Cortex of kidney (tissue), 1 donor: Measurements from ENCODE around the gene IQSEC1.

Experiments used
- DNase-seq: peaks from one replicate; lab custom pipeline; 2025; lab: John Stamatoyannopoulos, UW

Gene IQSEC1

GRCh38 chr3:12999147-13000140 is 73.8 kb downstream of the IQSEC1 start:
- DNase-seq: no peak

GRCh38 chr3:12998648-12999047 is 74.6 kb downstream of the IQSEC1 start:
- no peak for DNase-seq

GRCh38 chr3:12997387-12997786 is 75.8 kb downstream of the IQSEC1 start:
- DNase-seq: no peak

GRCh38 chr3:12996181-12996506 is 77.1 kb downstream of the IQSEC1 start:
- no peak for DNase-seq

- no peak for DNase-seq
Observed at GRCh38 chr3:12995389-12996180, 77.6 kb downstream of the IQSEC1 start.

- no peak for DNase-seq
Observed at GRCh38 chr3:12994607-12995388, 78.4 kb downstream of the IQSEC1 start.

GRCh38 chr3:12994357-12994606 is 78.9 kb downstream of the IQSEC1 start:
- DNase-seq: no peak

- no peak for DNase-seq
Observed at GRCh38 chr3:12993517-12994356, 79.5 kb downstream of the IQSEC1 start.

- no peak for DNase-seq
Observed at GRCh38 chr3:12992629-12993516, 80.4 kb downstream of the IQSEC1 start.

- no peak for DNase-seq
Observed at GRCh38 chr3:12991861-12992281, 81.4 kb downstream of the IQSEC1 start.

GRCh38 chr3:12991481-12991837 is 81.8 kb downstream of the IQSEC1 start:
- no peak for DNase-seq

- DNase-seq: no peak
Observed at GRCh38 chr3:12990781-12991480, 82.3 kb downstream of the IQSEC1 start.

GRCh38 chr3:12990306-12990705 is 82.9 kb downstream of the IQSEC1 start:
- no peak for DNase-seq

GRCh38 chr3:12988728-12989454 is 84.3 kb downstream of the IQSEC1 start:
- DNase-seq: no peak

- no peak for DNase-seq
Observed at GRCh38 chr3:12987602-12988001, 85.6 kb downstream of the IQSEC1 start.

GRCh38 chr3:12986986-12987385 is 86.2 kb downstream of the IQSEC1 start:
- DNase-seq: no peak

GRCh38 chr3:12986521-12986920 is 86.7 kb downstream of the IQSEC1 start:
- DNase-seq: no peak

- DNase-seq: no peak
Observed at GRCh38 chr3:12986031-12986430, 87.2 kb downstream of the IQSEC1 start.

- DNase-seq: no peak
Observed at GRCh38 chr3:12985148-12985547, 88.1 kb downstream of the IQSEC1 start.
